ENCODE results near the gene CREB3L2. TPM values are rescaled to one million over a fixed set of nuclear protein-coding genes. Genes with fewer than 3 reads are reported as not detected.
A peak's percentile ranks its signal among the peaks of the same experiment; 100 is the strongest.

The CREB3L2 gene
- polyA plus RNA-seq, 1 of the 3 experiments (the other 2 are of a cell fraction) = 22.9 TPM

DNA sequence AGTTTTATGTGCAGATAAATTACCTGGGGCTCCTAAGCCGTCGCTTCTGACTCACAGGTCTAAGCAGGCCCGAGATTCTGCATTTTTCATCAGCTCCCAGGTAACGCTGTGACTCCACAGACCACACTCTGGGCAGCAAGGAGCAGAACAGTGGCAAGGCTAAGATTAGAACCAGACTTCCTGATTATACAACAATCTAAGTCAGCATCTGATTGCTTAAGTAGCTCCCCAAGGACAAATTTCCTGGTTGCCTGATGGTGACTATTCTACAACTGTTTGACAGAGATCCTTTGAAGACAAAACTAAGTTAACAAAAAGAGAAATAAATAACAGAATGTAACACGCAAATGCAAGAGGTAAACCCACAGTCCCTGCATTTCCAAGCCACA lies 69.0 kb downstream of the CREB3L2 start (continued):
- TF ChIP-seq, protein P1, sequence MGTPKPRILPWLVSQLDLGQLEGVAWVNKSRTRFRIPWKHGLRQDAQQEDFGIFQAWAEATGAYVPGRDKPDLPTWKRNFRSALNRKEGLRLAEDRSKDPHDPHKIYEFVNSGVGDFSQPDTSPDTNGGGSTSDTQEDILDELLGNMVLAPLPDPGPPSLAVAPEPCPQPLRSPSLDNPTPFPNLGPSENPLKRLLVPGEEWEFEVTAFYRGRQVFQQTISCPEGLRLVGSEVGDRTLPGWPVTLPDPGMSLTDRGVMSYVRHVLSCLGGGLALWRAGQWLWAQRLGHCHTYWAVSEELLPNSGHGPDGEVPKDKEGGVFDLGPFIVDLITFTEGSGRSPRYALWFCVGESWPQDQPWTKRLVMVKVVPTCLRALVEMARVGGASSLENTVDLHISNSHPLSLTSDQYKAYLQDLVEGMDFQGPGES (IDR thresholded peaks at IDR 0.05; ENCODE audit: low read depth, low read length) = no peak
- TF ChIP-seq RCOR1 (IDR thresholded peaks at IDR 0.05; ENCODE audit: low read length) = peak; percentile 43; the same call in 1 of the 2 replicates
- TF ChIP-seq, protein P2, sequence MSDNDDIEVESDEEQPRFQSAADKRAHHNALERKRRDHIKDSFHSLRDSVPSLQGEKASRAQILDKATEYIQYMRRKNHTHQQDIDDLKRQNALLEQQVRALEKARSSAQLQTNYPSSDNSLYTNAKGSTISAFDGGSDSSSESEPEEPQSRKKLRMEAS (IDR thresholded peaks at IDR 0.05; ENCODE audit: low read depth) = 0 out of 2 replicates have a peak, but pooled peaks have one; percentile 37
- peak; percentile 21 to 47; a peak in 2 of 4 replicates for TF ChIP-seq EP300 (IDR thresholded peaks at IDR 0.05; ENCODE audit: borderline replicate concordance in 1 of 2, low read depth in 1 of 2, low read length in 1 of 2)
- TF ChIP-seq RXRA (IDR thresholded peaks at IDR 0.05; ENCODE audit: borderline replicate concordance, low read depth) = peak; percentile 8; the same call in 1 of the 2 replicates
- peak; percentile 35; the same call in 1 of the 2 replicates for TF ChIP-seq MXI1 (IDR thresholded peaks at IDR 0.05; ENCODE audit: low read depth, low read length)

DNA sequence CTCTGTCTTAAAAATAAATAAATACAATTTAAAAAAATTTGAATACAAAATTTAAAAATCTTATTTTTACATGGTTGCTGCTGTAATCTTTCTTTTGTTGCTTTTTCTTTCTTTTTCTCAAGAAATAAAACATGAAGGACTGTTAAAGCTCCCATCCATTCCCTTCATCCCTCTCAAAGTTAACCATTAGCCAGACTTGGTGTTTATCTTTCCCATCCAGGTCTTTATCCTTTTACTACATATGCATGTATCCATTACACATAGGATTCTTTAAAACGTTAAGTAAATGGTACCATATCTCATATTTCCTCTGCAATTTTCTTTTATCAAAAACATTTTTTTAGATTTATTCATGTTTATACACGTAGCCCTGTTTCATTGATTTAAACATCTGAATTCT lies 70.1 kb downstream of the CREB3L2 start:
- Histone ChIP-seq H3F3A (replicated peaks; ENCODE audit: insufficient read depth) (peaks cover 48% of the 10 kb centered on the region), H3K79me2 (ENCODE audit: insufficient read depth) (peaks cover 96% of the 10 kb centered on the region), H3K27ac (ENCODE audit: low read depth in 2 of 2, low read length in 1 of 2) (peak overlapping the region; percentile 75 to 92; a peak in 3 of 4 replicates), H3K4me2 (no peak overlapping the region), H3K27me3 (ENCODE audit: insufficient read depth) (no peaks in the 10 kb centered on the region), H3K4me1 (ENCODE audit: control insufficient read depth in 1 of 2, insufficient read depth in 2 of 2, low read depth in 1 of 2, low read length in 1 of 2) (peaks cover 31 to 47% of the 10 kb centered on the region in 2 experiments), H3K9ac (peak overlapping the region; percentile 42), H3K4me3 (ENCODE audit: low read depth in 2 of 2, low read length in 1 of 2) (no peak overlapping the region), H2AFZ (ENCODE audit: low read depth) (no peak overlapping the region), H4K20me1 (ENCODE audit: insufficient read depth) (no peaks in the 10 kb centered on the region), H3K9me2 (no peaks in the 10 kb centered on the region), H3K36me3 (replicated peaks in 1 of 2; ENCODE audit: control insufficient read depth in 1 of 2, insufficient read depth in 2 of 2, low read length in 1 of 2) (peaks cover 6 to 10% of the 10 kb centered on the region in 2 experiments), H3K9me3 (no peaks in the 10 kb centered on the region)
- CTCF ChIA-PET = interaction anchor here (0.7 to 2.4 kb wide), 3 partner anchors 28 to 77 kb away, joined by 3 to 11 read pairs (median 8); partner anchors contain the start of gene CREB3L2
- POLR2A ChIA-PET = no interaction called here
- 22% methylated on average over 2 of the region's 2 CpGs for WGBS (ENCODE audit: low lambda C conversion rate)
- TF ChIP-seq SMC3 (IDR thresholded peaks at IDR 0.05; ENCODE audit: low read depth, low read length) = no peak
- TF ChIP-seq, protein P3, sequence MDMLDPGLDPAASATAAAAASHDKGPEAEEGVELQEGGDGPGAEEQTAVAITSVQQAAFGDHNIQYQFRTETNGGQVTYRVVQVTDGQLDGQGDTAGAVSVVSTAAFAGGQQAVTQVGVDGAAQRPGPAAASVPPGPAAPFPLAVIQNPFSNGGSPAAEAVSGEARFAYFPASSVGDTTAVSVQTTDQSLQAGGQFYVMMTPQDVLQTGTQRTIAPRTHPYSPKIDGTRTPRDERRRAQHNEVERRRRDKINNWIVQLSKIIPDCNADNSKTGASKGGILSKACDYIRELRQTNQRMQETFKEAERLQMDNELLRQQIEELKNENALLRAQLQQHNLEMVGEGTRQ (IDR thresholded peaks at IDR 0.05; ENCODE audit: borderline replicate concordance, low read depth, low read length) = no peak
- TF ChIP-seq CHD2 (IDR thresholded peaks at IDR 0.05; ENCODE audit: low read length, partially characterized antibody) = no peak
- no peak for TF ChIP-seq TEAD4 (IDR thresholded peaks at IDR 0.05; ENCODE audit: borderline replicate concordance, insufficient read depth)
- TF ChIP-seq, protein P4, sequence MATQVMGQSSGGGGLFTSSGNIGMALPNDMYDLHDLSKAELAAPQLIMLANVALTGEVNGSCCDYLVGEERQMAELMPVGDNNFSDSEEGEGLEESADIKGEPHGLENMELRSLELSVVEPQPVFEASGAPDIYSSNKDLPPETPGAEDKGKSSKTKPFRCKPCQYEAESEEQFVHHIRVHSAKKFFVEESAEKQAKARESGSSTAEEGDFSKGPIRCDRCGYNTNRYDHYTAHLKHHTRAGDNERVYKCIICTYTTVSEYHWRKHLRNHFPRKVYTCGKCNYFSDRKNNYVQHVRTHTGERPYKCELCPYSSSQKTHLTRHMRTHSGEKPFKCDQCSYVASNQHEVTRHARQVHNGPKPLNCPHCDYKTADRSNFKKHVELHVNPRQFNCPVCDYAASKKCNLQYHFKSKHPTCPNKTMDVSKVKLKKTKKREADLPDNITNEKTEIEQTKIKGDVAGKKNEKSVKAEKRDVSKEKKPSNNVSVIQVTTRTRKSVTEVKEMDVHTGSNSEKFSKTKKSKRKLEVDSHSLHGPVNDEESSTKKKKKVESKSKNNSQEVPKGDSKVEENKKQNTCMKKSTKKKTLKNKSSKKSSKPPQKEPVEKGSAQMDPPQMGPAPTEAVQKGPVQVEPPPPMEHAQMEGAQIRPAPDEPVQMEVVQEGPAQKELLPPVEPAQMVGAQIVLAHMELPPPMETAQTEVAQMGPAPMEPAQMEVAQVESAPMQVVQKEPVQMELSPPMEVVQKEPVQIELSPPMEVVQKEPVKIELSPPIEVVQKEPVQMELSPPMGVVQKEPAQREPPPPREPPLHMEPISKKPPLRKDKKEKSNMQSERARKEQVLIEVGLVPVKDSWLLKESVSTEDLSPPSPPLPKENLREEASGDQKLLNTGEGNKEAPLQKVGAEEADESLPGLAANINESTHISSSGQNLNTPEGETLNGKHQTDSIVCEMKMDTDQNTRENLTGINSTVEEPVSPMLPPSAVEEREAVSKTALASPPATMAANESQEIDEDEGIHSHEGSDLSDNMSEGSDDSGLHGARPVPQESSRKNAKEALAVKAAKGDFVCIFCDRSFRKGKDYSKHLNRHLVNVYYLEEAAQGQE (IDR thresholded peaks at IDR 0.05; ENCODE audit: low read depth, low read length) = no peak
- TF ChIP-seq, protein P1 (IDR thresholded peaks at IDR 0.05; ENCODE audit: low read depth, low read length) = no peak
- TF ChIP-seq, protein P5, sequence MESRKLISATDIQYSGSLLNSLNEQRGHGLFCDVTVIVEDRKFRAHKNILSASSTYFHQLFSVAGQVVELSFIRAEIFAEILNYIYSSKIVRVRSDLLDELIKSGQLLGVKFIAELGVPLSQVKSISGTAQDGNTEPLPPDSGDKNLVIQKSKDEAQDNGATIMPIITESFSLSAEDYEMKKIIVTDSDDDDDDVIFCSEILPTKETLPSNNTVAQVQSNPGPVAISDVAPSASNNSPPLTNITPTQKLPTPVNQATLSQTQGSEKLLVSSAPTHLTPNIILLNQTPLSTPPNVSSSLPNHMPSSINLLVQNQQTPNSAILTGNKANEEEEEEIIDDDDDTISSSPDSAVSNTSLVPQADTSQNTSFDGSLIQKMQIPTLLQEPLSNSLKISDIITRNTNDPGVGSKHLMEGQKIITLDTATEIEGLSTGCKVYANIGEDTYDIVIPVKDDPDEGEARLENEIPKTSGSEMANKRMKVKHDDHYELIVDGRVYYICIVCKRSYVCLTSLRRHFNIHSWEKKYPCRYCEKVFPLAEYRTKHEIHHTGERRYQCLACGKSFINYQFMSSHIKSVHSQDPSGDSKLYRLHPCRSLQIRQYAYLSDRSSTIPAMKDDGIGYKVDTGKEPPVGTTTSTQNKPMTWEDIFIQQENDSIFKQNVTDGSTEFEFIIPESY (IDR thresholded peaks at IDR 0.05; ENCODE audit: borderline replicate concordance, low read depth) = no peak
- no peak for TF ChIP-seq RAD21 (IDR thresholded peaks at IDR 0.05; ENCODE audit: low read length)
- no peak for TF ChIP-seq JUND (IDR thresholded peaks at IDR 0.05)
- TF ChIP-seq POLR2AphosphoS5 (IDR thresholded peaks at IDR 0.05; ENCODE audit: low read depth, low read length) = no peak
- TF ChIP-seq, protein P6, sequence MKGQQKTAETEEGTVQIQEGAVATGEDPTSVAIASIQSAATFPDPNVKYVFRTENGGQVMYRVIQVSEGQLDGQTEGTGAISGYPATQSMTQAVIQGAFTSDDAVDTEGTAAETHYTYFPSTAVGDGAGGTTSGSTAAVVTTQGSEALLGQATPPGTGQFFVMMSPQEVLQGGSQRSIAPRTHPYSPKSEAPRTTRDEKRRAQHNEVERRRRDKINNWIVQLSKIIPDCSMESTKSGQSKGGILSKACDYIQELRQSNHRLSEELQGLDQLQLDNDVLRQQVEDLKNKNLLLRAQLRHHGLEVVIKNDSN (IDR thresholded peaks at IDR 0.05; ENCODE audit: borderline replicate concordance, low read depth) = no peak
- no peak for TF ChIP-seq GABPA (IDR thresholded peaks at IDR 0.05; ENCODE audit: low read depth)
- no peak for TF ChIP-seq YY1 (IDR thresholded peaks at IDR 0.05; ENCODE audit: low read depth)
- TF ChIP-seq EZH2phosphoT487 (IDR thresholded peaks at IDR 0.05; ENCODE audit: borderline replicate concordance, low read depth) = no peak
- TF ChIP-seq RCOR1 (IDR thresholded peaks at IDR 0.05; ENCODE audit: low read length) = no peak
- no peak for TF ChIP-seq FOXM1 (IDR thresholded peaks at IDR 0.05; ENCODE audit: low read depth)
- TF ChIP-seq EP300 (IDR thresholded peaks at IDR 0.05; ENCODE audit: borderline replicate concordance in 1 of 2, low read depth in 1 of 2, low read length in 1 of 2) = no peak
- DNase-seq = no peak

Data from SK-N-SH (cell line).